ENCODE measurements around the gene TUBB2A.
"Not testable (repeated sequence)": the region's sequence is repeated elsewhere in the genome, so short reads cannot be mapped to it uniquely, and the experiment has no call there.

The TUBB2A gene

DNA sequence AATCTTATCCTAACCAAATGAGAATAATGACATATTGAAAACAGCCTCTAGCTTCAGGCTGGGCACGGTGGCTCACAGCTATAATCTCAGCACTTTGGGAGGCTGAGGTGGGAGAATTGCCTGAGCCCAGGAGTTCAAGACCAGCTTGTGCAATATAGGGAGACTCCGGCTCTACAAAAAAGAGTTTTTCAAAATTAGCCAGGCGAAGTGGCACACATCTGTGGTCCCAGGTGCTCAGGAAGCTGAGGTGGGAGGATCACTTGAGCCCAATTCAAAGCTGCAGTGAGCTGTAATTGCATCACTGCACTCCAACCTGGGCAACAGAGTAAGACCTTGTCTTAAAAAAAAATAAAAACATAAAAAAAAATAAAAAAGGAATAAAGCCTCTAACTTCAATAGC lies 4.7 kb downstream of the TUBB2A start:
- Histone ChIP-seq H3K27me3 (ENCODE audit: control insufficient read depth, insufficient read depth, low read length) (no peaks in the 10 kb centered on the region), H3K27ac (ENCODE audit: low read depth, low read length) (peak overlapping the region; percentile 14), H3K9ac (ENCODE audit: low read depth, low read length) (no peak overlapping the region), H3K36me3 (ENCODE audit: control insufficient read depth, insufficient read depth, low read length) (peaks cover 57% of the 10 kb centered on the region), H3K9me3 (ENCODE audit: control insufficient read depth, insufficient read depth, low read length) (no peaks in the 10 kb centered on the region), H3K4me3 (ENCODE audit: low read depth, low read length) (no peak overlapping the region), H3K4me1 (ENCODE audit: control insufficient read depth, insufficient read depth, low read length) (no peaks in the 10 kb centered on the region)

GRCh38 chr6:3151691-3152090 lies 5.7 kb downstream of the TUBB2A start:
- H3K36me3 ChIP-seq (ENCODE audit: control insufficient read depth, insufficient read depth, low read length), result peaks cover 66% of the 10 kb centered on the region
- H3K9me3 ChIP-seq (ENCODE audit: control insufficient read depth, insufficient read depth, low read length), result no peaks in the 10 kb centered on the region
- no peaks in the 10 kb centered on the region for H3K4me1 ChIP-seq (ENCODE audit: control insufficient read depth, insufficient read depth, low read length)
- H3K9ac ChIP-seq (ENCODE audit: low read depth, low read length), result no peak overlapping the region
- H3K4me3 ChIP-seq (ENCODE audit: low read depth, low read length), result no peak overlapping the region
- H3K27ac ChIP-seq (ENCODE audit: low read depth, low read length), result no peak overlapping the region
- H3K27me3 ChIP-seq (ENCODE audit: control insufficient read depth, insufficient read depth, low read length), result no peaks in the 10 kb centered on the region

DNA sequence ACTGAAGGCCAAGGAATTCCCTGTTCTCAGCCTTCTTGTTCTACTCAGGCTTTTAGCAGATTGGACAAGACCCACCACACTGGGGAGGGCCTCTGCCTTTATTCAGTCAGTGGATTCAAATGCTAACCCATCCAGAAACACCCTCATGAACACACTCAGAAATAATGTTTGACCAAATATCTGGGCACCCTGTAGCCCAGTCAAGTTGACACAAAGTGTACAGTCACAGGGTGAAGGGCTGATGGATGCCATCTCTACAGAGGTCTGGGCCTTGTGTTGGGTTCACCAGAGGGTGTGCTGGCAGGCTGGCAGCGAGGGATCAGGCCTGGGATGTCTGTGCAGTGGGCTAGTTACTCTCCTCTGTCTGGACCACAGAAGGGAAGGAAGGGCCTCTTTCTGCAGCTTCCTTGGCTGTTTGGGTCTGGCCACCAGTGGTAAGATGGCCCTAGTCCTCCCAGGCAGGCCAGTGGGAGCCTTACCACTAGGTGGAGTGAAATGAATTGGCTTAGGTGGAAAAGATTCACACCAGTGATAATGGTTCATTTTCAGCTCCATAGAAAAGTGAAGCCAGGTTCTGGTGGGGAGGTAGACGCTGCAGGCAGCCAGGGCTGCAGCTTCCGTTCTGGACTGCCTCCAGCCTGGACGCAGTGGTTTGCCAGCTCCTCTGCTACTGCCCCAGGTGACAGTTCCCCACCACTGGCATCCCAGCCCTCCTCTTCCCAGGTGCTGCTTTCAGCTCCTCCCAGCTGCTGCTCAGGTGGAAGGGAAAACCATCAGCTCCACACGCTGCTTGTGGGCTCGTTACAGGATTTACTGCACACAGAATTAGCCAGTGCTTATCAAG lies 9.2 kb downstream of the TUBB2A start:
- Histone ChIP-seq H3K27ac (ENCODE audit: low read depth, low read length) (no peak overlapping the region), H3K9ac (ENCODE audit: low read depth, low read length) (no peak overlapping the region), H3K4me3 (ENCODE audit: low read depth, low read length) (no peak overlapping the region), H3K36me3 (ENCODE audit: control insufficient read depth, insufficient read depth, low read length) (peaks cover 58% of the 10 kb centered on the region), H3K4me1 (ENCODE audit: control insufficient read depth, insufficient read depth, low read length) (no peaks in the 10 kb centered on the region; the same call in 1 of the 2 replicates), H3K9me3 (ENCODE audit: control insufficient read depth, insufficient read depth, low read length) (no peaks in the 10 kb centered on the region), H3K27me3 (ENCODE audit: control insufficient read depth, insufficient read depth, low read length) (no peaks in the 10 kb centered on the region)

DNA sequence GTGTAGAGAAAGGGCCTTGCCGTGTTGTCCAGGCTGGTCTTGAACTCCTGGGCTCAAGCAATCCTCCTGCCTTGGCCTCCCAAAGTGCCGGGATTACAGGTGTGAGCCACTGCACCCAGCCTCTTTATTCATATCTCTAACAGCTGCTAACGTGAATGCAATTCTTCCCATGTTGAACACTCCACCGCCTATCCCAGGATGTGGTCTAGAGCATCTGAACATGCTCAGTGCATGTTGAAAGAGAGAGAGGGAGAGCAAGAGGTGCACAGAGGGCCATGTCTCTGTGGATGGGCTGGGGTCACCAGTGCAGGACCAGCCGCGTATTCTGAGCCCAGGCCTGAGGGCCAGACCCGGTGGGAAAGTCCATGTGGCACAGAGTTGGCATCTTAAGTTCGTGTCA lies 12.8 kb downstream of the TUBB2A start:
- Histone ChIP-seq H3K9me3 (ENCODE audit: control insufficient read depth, insufficient read depth, low read length) (no peaks in the 10 kb centered on the region), H3K9ac (ENCODE audit: low read depth, low read length) (no peak overlapping the region), H3K36me3 (ENCODE audit: control insufficient read depth, insufficient read depth, low read length) (peaks cover 63% of the 10 kb centered on the region), H3K4me1 (ENCODE audit: control insufficient read depth, insufficient read depth, low read length) (no peaks in the 10 kb centered on the region; the same call in 1 of the 2 replicates), H3K27ac (ENCODE audit: low read depth, low read length) (no peak overlapping the region), H3K27me3 (ENCODE audit: control insufficient read depth, insufficient read depth, low read length) (no peaks in the 10 kb centered on the region), H3K4me3 (ENCODE audit: low read depth, low read length) (no peak overlapping the region)

DNA sequence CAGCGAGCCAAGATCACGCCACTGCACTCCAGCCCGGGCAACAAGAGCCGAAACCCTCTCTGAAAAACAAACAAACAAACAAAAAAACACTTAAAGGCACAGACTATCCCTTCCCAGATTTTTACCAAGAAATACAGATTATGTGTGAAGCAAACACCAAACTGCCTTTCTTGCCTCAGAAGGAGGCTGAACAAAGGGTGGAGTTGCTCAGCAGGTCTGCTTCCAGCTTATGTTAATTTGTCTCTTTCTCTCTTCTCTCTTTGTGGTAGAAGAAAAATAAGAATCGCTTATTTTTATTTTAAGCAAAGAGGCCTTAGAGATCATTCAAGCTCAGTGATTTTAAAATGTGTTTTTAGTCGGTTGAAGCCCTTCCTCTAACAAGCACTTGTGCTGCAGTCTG lies 14.2 kb downstream of the TUBB2A start:
- H3K36me3 ChIP-seq (ENCODE audit: control insufficient read depth, insufficient read depth, low read length), result peaks cover 64% of the 10 kb centered on the region
- peak overlapping the region; percentile 54 for H3K27ac ChIP-seq (ENCODE audit: low read depth, low read length)

GRCh38 chr6:3142536-3142935 lies 14.8 kb downstream of the TUBB2A start:
- Histone ChIP-seq H3K27me3 (ENCODE audit: control insufficient read depth, insufficient read depth, low read length) (no peaks in the 10 kb centered on the region), H3K4me3 (ENCODE audit: low read depth, low read length) (no peak overlapping the region), H3K4me1 (ENCODE audit: control insufficient read depth, insufficient read depth, low read length) (no peaks in the 10 kb centered on the region; the same call in 1 of the 2 replicates), H3K27ac (ENCODE audit: low read depth, low read length) (peak overlapping the region; percentile 54), H3K9me3 (ENCODE audit: control insufficient read depth, insufficient read depth, low read length) (no peaks in the 10 kb centered on the region), H3K36me3 (ENCODE audit: control insufficient read depth, insufficient read depth, low read length) (peaks cover 64% of the 10 kb centered on the region), H3K9ac (ENCODE audit: low read depth, low read length) (no peak overlapping the region)

More for the DNA sequence above, 14.2 kb downstream of the TUBB2A start:
- Histone ChIP-seq H3K27me3 (ENCODE audit: control insufficient read depth, insufficient read depth, low read length) (no peaks in the 10 kb centered on the region), H3K9me3 (ENCODE audit: control insufficient read depth, insufficient read depth, low read length) (no peaks in the 10 kb centered on the region), H3K9ac (ENCODE audit: low read depth, low read length) (no peak overlapping the region), H3K4me1 (ENCODE audit: control insufficient read depth, insufficient read depth, low read length) (no peaks in the 10 kb centered on the region; the same call in 1 of the 2 replicates), H3K4me3 (ENCODE audit: low read depth, low read length) (no peak overlapping the region)

DNA sequence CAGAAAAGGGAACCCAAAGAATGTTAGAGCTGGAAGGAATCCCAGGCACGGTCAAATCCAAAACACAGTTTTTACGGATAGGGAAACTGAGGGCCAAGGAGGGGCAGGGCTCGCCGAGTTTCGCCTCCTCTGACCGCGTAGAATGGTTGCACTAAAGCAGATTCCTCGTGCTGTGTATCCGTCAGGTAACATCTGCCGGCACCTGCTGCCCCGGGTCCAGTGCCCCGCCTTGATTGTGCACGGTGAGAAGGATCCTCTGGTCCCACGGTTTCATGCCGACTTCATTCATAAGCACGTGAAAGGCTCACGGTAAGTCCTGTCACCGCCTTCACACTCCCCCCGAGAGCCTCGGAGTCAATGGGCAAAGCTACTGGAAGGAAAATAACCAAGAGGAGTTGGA lies 17.1 kb downstream of the TUBB2A start:
- no peaks in the 10 kb centered on the region for H3K9me3 ChIP-seq (ENCODE audit: control insufficient read depth, insufficient read depth, low read length)
- no peak overlapping the region for H3K9ac ChIP-seq (ENCODE audit: low read depth, low read length)
- no peaks in the 10 kb centered on the region for H3K27me3 ChIP-seq (ENCODE audit: control insufficient read depth, insufficient read depth, low read length)
- no peak overlapping the region for H3K4me3 ChIP-seq (ENCODE audit: low read depth, low read length)
- H3K4me1 ChIP-seq (ENCODE audit: control insufficient read depth, insufficient read depth, low read length), result peaks cover 9% of the 10 kb centered on the region; the same call in 1 of the 2 replicates
- H3K36me3 ChIP-seq (ENCODE audit: control insufficient read depth, insufficient read depth, low read length), result peaks cover 80% of the 10 kb centered on the region
- no peak overlapping the region for H3K27ac ChIP-seq (ENCODE audit: low read depth, low read length)

DNA sequence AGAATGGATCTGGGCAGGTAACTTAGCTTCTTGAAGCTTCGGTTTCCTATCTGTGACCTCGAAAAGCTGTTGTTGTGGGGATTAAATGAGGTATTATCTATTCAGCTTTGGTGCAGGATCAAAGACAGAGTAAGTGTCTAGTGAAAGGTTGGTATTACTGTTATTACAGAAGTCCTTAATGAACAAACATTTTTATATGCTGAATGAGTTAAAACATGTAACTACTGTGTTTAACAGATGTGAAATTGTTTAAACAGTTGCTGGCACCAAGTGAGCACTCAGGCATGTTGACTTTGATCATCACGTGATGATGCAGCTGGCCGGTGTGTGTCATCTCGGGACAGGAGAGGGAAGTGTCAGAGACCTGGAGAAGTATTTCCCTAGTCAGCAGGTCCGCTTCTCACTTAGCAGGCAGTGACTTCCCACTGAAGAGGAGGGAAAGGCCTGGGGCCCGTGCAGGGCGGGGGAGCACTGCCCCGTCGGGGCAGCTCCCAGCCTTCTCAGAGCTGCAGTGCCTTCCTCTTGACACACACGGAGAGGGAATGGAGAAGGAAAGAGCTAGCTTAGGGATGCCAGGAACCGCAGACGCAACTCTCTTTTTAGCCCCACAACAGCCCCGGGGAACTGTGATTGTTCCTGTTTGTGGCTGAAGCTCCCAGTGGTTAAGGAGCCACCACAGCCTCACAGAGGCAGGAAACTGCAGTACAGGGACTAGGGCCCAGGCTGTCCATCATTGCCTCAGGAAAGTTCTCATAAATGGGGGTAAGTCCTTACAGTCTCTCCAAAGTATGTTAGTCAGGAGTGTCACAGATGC lies 18.0 kb downstream of the TUBB2A start:
- Histone ChIP-seq H3K4me1 (ENCODE audit: control insufficient read depth, insufficient read depth, low read length) (peaks cover 9% of the 10 kb centered on the region; the same call in 1 of the 2 replicates), H3K9me3 (ENCODE audit: control insufficient read depth, insufficient read depth, low read length) (no peaks in the 10 kb centered on the region), H3K9ac (ENCODE audit: low read depth, low read length) (no peak overlapping the region), H3K4me3 (ENCODE audit: low read depth, low read length) (no peak overlapping the region), H3K36me3 (ENCODE audit: control insufficient read depth, insufficient read depth, low read length) (peaks cover 79% of the 10 kb centered on the region), H3K27ac (ENCODE audit: low read depth, low read length) (peak overlapping the region; percentile 5), H3K27me3 (ENCODE audit: control insufficient read depth, insufficient read depth, low read length) (no peaks in the 10 kb centered on the region)

- H3K36me3 ChIP-seq (ENCODE audit: control insufficient read depth, insufficient read depth, low read length), result peaks cover 82% of the 10 kb centered on the region
- H3K27me3 ChIP-seq (ENCODE audit: control insufficient read depth, insufficient read depth, low read length), result no peaks in the 10 kb centered on the region
- peaks cover 9% of the 10 kb centered on the region; the same call in 1 of the 2 replicates for H3K4me1 ChIP-seq (ENCODE audit: control insufficient read depth, insufficient read depth, low read length)
- no peaks in the 10 kb centered on the region for H3K9me3 ChIP-seq (ENCODE audit: control insufficient read depth, insufficient read depth, low read length)
- no peak overlapping the region for H3K9ac ChIP-seq (ENCODE audit: low read depth, low read length)
- no peak overlapping the region for H3K27ac ChIP-seq (ENCODE audit: low read depth, low read length)
- H3K4me3 ChIP-seq (ENCODE audit: low read depth, low read length), result no peak overlapping the region
These were observed 19.0 kb downstream of the TUBB2A start for GRCh38 chr6:3138341-3138740.

GRCh38 chr6:3137873-3138272 lies 19.5 kb downstream of the TUBB2A start:
- not testable (repeated sequence) for H3K27me3 ChIP-seq (ENCODE audit: control insufficient read depth, insufficient read depth, low read length); H3K27ac ChIP-seq (ENCODE audit: low read depth, low read length)
- H3K36me3 ChIP-seq (ENCODE audit: control insufficient read depth, insufficient read depth, low read length), result peaks cover 86% of the 10 kb centered on the region

More at GRCh38 chr6:3137873-3138272, 19.5 kb downstream of the TUBB2A start:
- H3K4me1 ChIP-seq (ENCODE audit: control insufficient read depth, insufficient read depth, low read length); H3K9ac ChIP-seq (ENCODE audit: low read depth, low read length); H3K9me3 ChIP-seq (ENCODE audit: control insufficient read depth, insufficient read depth, low read length); H3K4me3 ChIP-seq (ENCODE audit: low read depth, low read length): not testable (repeated sequence)

Measured in HUES48 (cell line).